IMR-90 (cell line): ENCODE results near the gene MYF6. TPM values are rescaled to one million over a fixed set of nuclear protein-coding genes. Genes with fewer than 3 reads are reported as not detected.

Experiments
- ATAC-seq: fragments of 200-7000 bp; cut with Tn5 transposase; 2 replicates; pipeline ENCODE4 v1.9.1; 2020; ENCODE audit warnings: low read depth, mild to moderate bottlenecking, moderate library complexity
- BruUV-seq: library from RNA; stranded (reverse); fragments of 400-500 nt; replicated peaks from 2 replicates; lab custom pipeline; 2021; lab: Mats Ljungman, UMichigan
- CTCF ChIA-PET: fragments of 300-600 bp; formaldehyde crosslinking; extraction: SDS; loops from one replicate; lab custom pipeline; 2021; ENCODE audit warnings: antibody characterized with exemption; lab: Yijun Ruan, JAX
- POLR2A ChIA-PET: fragments of 300-600 bp; sonication (Branson Sonifier 250); formaldehyde crosslinking; loops from one replicate; lab custom pipeline; 2022; ENCODE audit warnings: antibody characterized with exemption; ENCODE audit not compliant: unreplicated experiment; lab: Charles Lee
- DNase-seq: peaks from one replicate; pipeline ENCODE4 v3.0.0; 2013
- H2AFZ ChIP-seq: replicated peaks from 2 replicates; pipeline ENCODE3; 2013; ENCODE audit warnings: low read length, mild to moderate bottlenecking; ENCODE audit not compliant: poor library complexity
- H2AK5ac ChIP-seq: 2 replicates; pipeline ENCODE4 v1.6.1; 2013; ENCODE audit warnings: low read depth, low read length, inconsistent platforms
- H2AK9ac ChIP-seq: replicated peaks from 2 replicates; pipeline ENCODE3; 2013; ENCODE audit warnings: mild to moderate bottlenecking, low read depth, low read length, moderate library complexity; ENCODE audit not compliant: poor library complexity
- H2BK120ac ChIP-seq: 2 replicates; pipeline ENCODE4 v1.6.1; 2013; ENCODE audit warnings: low read depth, low read length, inconsistent platforms
- H2BK15ac ChIP-seq: 3 replicates; pipeline ENCODE4 v1.6.1; 2013; ENCODE audit warnings: low read depth, low read length, inconsistent platforms
- H2BK20ac ChIP-seq: 2 replicates; pipeline ENCODE4 v1.6.1; 2013; ENCODE audit warnings: low read depth, mild to moderate bottlenecking, inconsistent platforms, low read length, moderate library complexity
- H2BK5ac ChIP-seq: 2 replicates; pipeline ENCODE4 v1.6.1; 2013; ENCODE audit warnings: mild to moderate bottlenecking, low read depth, low read length, inconsistent platforms; ENCODE audit not compliant: poor library complexity, severe bottlenecking
- H3K14ac ChIP-seq: replicated peaks from 2 replicates; pipeline ENCODE4 v1.6.1; 2013; ENCODE audit warnings: low read depth, low read length, inconsistent platforms
- H3K18ac ChIP-seq: 2 replicates; pipeline ENCODE4 v1.6.1; 2013; ENCODE audit warnings: low read depth, low read length, control low read depth
- H3K23ac ChIP-seq: 2 replicates; pipeline ENCODE4 v1.6.1; 2013; ENCODE audit warnings: low read depth, low read length, inconsistent platforms
- H3K27ac ChIP-seq: 2 replicates; pipeline ENCODE4 v1.5.1; 2013; ENCODE audit warnings: mild to moderate bottlenecking, control low read depth, low read length; ENCODE audit not compliant: insufficient read depth
- H3K27me3 ChIP-seq: 2 replicates; pipeline ENCODE4 v1.6.1; 2013; ENCODE audit warnings: low read length; ENCODE audit not compliant: control insufficient read depth, insufficient read depth
- H3K36me3 ChIP-seq: 2 replicates; pipeline ENCODE4 v1.6.1; 2013; ENCODE audit warnings: low read length, mixed read lengths; ENCODE audit not compliant: control insufficient read depth, insufficient read depth
- H3K4ac ChIP-seq: 2 replicates; pipeline ENCODE4 v1.6.1; 2013; ENCODE audit warnings: low read depth, low read length, inconsistent platforms
- H3K4me1 ChIP-seq: 2 replicates; pipeline ENCODE4 v1.6.1; 2013; ENCODE audit warnings: low read length, mixed read lengths; ENCODE audit not compliant: control insufficient read depth, insufficient read depth
- H3K4me2 ChIP-seq: 2 replicates; pipeline ENCODE4 v1.6.1; 2013; ENCODE audit warnings: low read depth, mild to moderate bottlenecking, control low read depth, low read length, moderate library complexity
- H3K4me3 ChIP-seq: 2 replicates; pipeline ENCODE4 v1.5.1; 2013; ENCODE audit warnings: low read depth, mild to moderate bottlenecking, control low read depth, low read length, moderate library complexity; ENCODE audit not compliant: insufficient read depth
- H3K56ac ChIP-seq: 2 replicates; pipeline ENCODE4 v1.6.1; 2013; ENCODE audit warnings: low read length, inconsistent platforms; ENCODE audit not compliant: insufficient read depth; ENCODE audit errors: extremely low read depth
- H3K79me1 ChIP-seq, 2 experiments: 2 replicates each; pipeline ENCODE4 v1.6.1; 2013; ENCODE audit warnings: low read length in 2 of 2, inconsistent platforms in 1 of 2, low read depth in 1 of 2
- H3K9ac ChIP-seq: 2 replicates; pipeline ENCODE4 v1.6.1; 2013; ENCODE audit warnings: low read depth, low read length, control low read depth
- H3K9me1 ChIP-seq: 2 replicates; pipeline ENCODE4 v1.6.1; 2013; ENCODE audit warnings: low read length, inconsistent platforms; ENCODE audit not compliant: insufficient read depth
- H3K9me3 ChIP-seq: 2 replicates; pipeline ENCODE4 v1.6.1; 2013; ENCODE audit warnings: low read length; ENCODE audit not compliant: control insufficient read depth, insufficient read depth
- H4K20me1 ChIP-seq: 2 replicates; pipeline ENCODE4 v1.6.1; 2013; ENCODE audit warnings: low read length, inconsistent platforms; ENCODE audit not compliant: insufficient read depth
- H4K5ac ChIP-seq: 2 replicates; pipeline ENCODE4 v1.6.1; 2013; ENCODE audit warnings: mild to moderate bottlenecking, low read depth, low read length, control low read depth
- H4K8ac ChIP-seq, 2 experiments: 2 replicates each; pipeline ENCODE4 v1.6.1; 2013; ENCODE audit warnings: low read depth in 2 of 2, low read length in 2 of 2, control low read depth in 1 of 2, inconsistent platforms in 1 of 2
- H4K91ac ChIP-seq: 2 replicates; pipeline ENCODE4 v1.6.1; 2013; ENCODE audit warnings: low read depth, low read length, inconsistent platforms; ENCODE audit not compliant: insufficient read depth
- CTCF ChIP-seq: conservative IDR thresholded peaks from 2 replicates; pipeline ENCODE4 v1.5.1; 2012; ENCODE audit warnings: mild to moderate bottlenecking, low read depth, low read length, improper control_type of control experiment
- USF2 ChIP-seq: fragments of 150-350 bp; IDR thresholded peaks from 2 replicates; pipeline ENCODE4 v1.6.1; 2017; ENCODE audit warnings: mild to moderate bottlenecking, antibody characterized with exemption, low read length, low read depth
- WGBS, 2 experiments: methylation state at CpG; one replicate each; pipeline versions ENCODE4 v1.1.5 to v1.1.7; 2013; ENCODE audit warnings: missing lambda C conversion rate in 2 of 2; ENCODE audit not compliant: insufficient read length in 1 of 2; ENCODE audit errors: extremely low coverage in 2 of 2; 5-methylcytosine and 5-hydroxymethylcytosine counted together
- dilution Hi-C: fragments of 300-500 bp; cut with HindIII; formaldehyde crosslinking; loops from one replicate; pipeline ENCODE4 v1.14.3; 2018; ENCODE audit warnings: low sequenced_read_pairs; ENCODE audit not compliant: unreplicated experiment
- in situ Hi-C: fragments of 300-500 bp; cut with MboI; formaldehyde crosslinking; loops from 3 replicates; pipeline ENCODE4 v1.14.3; 2019; ENCODE audit warnings: low sequenced_read_pairs, inconsistent platforms, mixed read lengths
- intact Hi-C: fragments of 100-400 bp; cut with micrococcal nuclease; formaldehyde crosslinking; loops from 2 replicates; pipeline ENCODE4 v1.10.0; 2022
- polyA plus RNA-seq, 3 experiments: library from polyadenylated mRNA; depleted of rRNA; stranded (reverse); fragments of >200 nt; gene quantifications; 2 replicates each; pipeline ENCODE4 v1.2.3, GENCODE V29; 2012; ENCODE audit warnings: low replicate concordance in 1 of 3
- total RNA-seq: library from RNA; depleted of rRNA; stranded (reverse); fragments of >200 nt; gene quantifications from 2 replicates; pipeline ENCODE4 v1.2.3, GENCODE V29; 2012

Gene MYF6
- total and polyA plus RNA-seq, 2 of the 4 experiments (the other 2 are of a cell fraction), result not detected

GRCh38 chr12:80698256-80698655 is 9.2 kb upstream of the MYF6 start:
- no peak overlapping the region for H3K4me2 ChIP-seq
- H2AFZ ChIP-seq, result no peak overlapping the region
- no peak overlapping the region for H3K27ac ChIP-seq
- H3K56ac ChIP-seq, result no peak overlapping the region
- H3K9me1 ChIP-seq, result no peaks in the 10 kb centered on the region
- H2AK9ac ChIP-seq, result no peak overlapping the region
- DNase-seq, result no peak
- H2BK120ac ChIP-seq, result no peak overlapping the region
- no TSS peak for BruUV-seq
- no peak for ATAC-seq
- H3K9ac ChIP-seq, result no peak overlapping the region
- no peaks in the 10 kb centered on the region for H4K20me1 ChIP-seq
- H3K79me1 ChIP-seq, result no peaks in the 10 kb centered on the region
- H3K36me3 ChIP-seq, result no peaks in the 10 kb centered on the region
- no peaks in the 10 kb centered on the region for H3K9me3 ChIP-seq
- H3K4me3 ChIP-seq, result no peak overlapping the region
- H2BK15ac ChIP-seq, result no peak overlapping the region
- H3K14ac ChIP-seq, result no peak overlapping the region
- H4K5ac ChIP-seq, result no peak overlapping the region
- H2BK20ac ChIP-seq, result no peak overlapping the region
- no peaks in the 10 kb centered on the region for H3K27me3 ChIP-seq
- ChIA-PET POLR2A (no interaction called here), CTCF (no interaction called here)
- intact Hi-C loops, result no loop called here
- H2AK5ac ChIP-seq, result no peak overlapping the region
- H4K8ac ChIP-seq, result no peak overlapping the region
- no peak overlapping the region for H3K4ac ChIP-seq
- in situ Hi-C loops, result no loop called here
- dilution Hi-C loops, result no loop called here
- H3K23ac ChIP-seq, result no peak overlapping the region
- no peak overlapping the region for H3K18ac ChIP-seq
- no peak for TF ChIP-seq CTCF
- no peak for TF ChIP-seq USF2
- WGBS, 2 experiments, result no CpG with 5 or more reads among the region's 7 CpGs
- no peak overlapping the region for H2BK5ac ChIP-seq
- H4K91ac ChIP-seq, result no peak overlapping the region
- peaks cover 2% of the 10 kb centered on the region; the same call in 1 of the 2 replicates for H3K4me1 ChIP-seq
